Dorsolateral prefrontal cortex (tissue), 118 donors: ENCODE results near the gene NISCH. TPM values are rescaled to one million over a fixed set of nuclear protein-coding genes. Genes with fewer than 3 reads are reported as not detected.

ENCODE experiments used
- total RNA-seq, 120 experiments: library from RNA; stranded (reverse); gene quantifications; one replicate each; pipeline versions ENCODE4 v1.2.3 to v1.2.4, GENCODE V29; 2022

Gene NISCH
- total RNA-seq, 120 experiments from 2014 or later, result 146 to 372 (median 259) TPM

Other genes starting within 250 kb of the NISCH start
- 1 to 10 TPM in 31 of 120 experiments, under 1 TPM in 74, not detected in 15; 0.25 to 5.2 (median 0.78) TPM for gene TLR9, start 230.0 kb upstream of the NISCH start, total RNA-seq
- gene TWF2, start 216.4 kb upstream of the NISCH start, total RNA-seq, result 10 to 100 TPM; 20.8 to 63.7 (median 47.3) TPM
- gene PPM1M, start 209.8 kb upstream of the NISCH start, total RNA-seq, result 10 to 100 TPM in 119 of 120 experiments, 1 to 10 TPM in 1; 9.8 to 25.1 (median 17.6) TPM
- 100 to 1,000 TPM in 28 of 120 experiments, 10 to 100 TPM in 92; 61.0 to 123 (median 91.2) TPM for gene WDR82, start 177.0 kb upstream of the NISCH start, total RNA-seq
- gene GLYCTK, start 167.8 kb upstream of the NISCH start, total RNA-seq, result 10 to 100 TPM in 27 of 120 experiments, 1 to 10 TPM in 93; 4.4 to 16.8 (median 8.4) TPM
- 10 to 100 TPM; 13.7 to 41.6 (median 24.9) TPM for gene DNAH1, start 139.3 kb upstream of the NISCH start, total RNA-seq
- gene BAP1, start 45.6 kb upstream of the NISCH start, total RNA-seq, result 100 to 1,000 TPM in 117 of 120 experiments, 10 to 100 TPM in 3; 79.2 to 188 (median 136) TPM
- gene PHF7, start 44.9 kb upstream of the NISCH start, total RNA-seq, result 10 to 100 TPM in 104 of 120 experiments, 1 to 10 TPM in 16; 5.3 to 27.0 (median 14.3) TPM
- gene SEMA3G, start 10.5 kb upstream of the NISCH start, total RNA-seq, result 10 to 100 TPM in 36 of 120 experiments, 1 to 10 TPM in 84; 1.6 to 23.6 (median 7.0) TPM
- 1 to 10 TPM in 33 of 120 experiments, under 1 TPM in 16, not detected in 71; 0.62 to 2.9 (median 1.2) TPM for gene TNNC1, start 1.6 kb upstream of the NISCH start, total RNA-seq
- gene STAB1, start 39.7 kb downstream of the NISCH start, total RNA-seq, result 100 to 1,000 TPM in 4 of 120 experiments, 10 to 100 TPM in 113, 1 to 10 TPM in 3; 7.9 to 229 (median 32.7) TPM
- gene NT5DC2, start 78.3 kb downstream of the NISCH start, total RNA-seq, result 10 to 100 TPM; 10.8 to 61.6 (median 20.5) TPM
- gene UQCC5, start 81.0 kb downstream of the NISCH start, total RNA-seq, result 10 to 100 TPM in 77 of 120 experiments, 1 to 10 TPM in 43; 4.8 to 19.1 (median 10.9) TPM
- 10 to 100 TPM; 41.4 to 68.2 (median 53.3) TPM for gene PBRM1, start 230.3 kb downstream of the NISCH start, total RNA-seq
- 10 to 100 TPM; 22.3 to 57.4 (median 40.7) TPM for gene GNL3, start 230.4 kb downstream of the NISCH start, total RNA-seq